Stimulated activated CD8-positive, alpha-beta memory T cell treated with anti-CD3 and anti-CD28 coated beads, Interleukin-7, amount 100 ng/mL, for 48 hours (primary cell): ENCODE data around the gene ASPM.
A peak's percentile ranks its signal among the peaks of the same experiment; 100 is the strongest.

Experiments
- DNase-seq, 2 donors: peaks; one replicate each; pipeline ENCODE4 v3.0.0-alpha.2; 2020; ENCODE audit warnings: low read depth in 1 of 2; ENCODE audit errors: extremely low read depth in 1 of 2

Gene ASPM

GRCh38 chr1:197146101-197147095 lies at the start of gene ASPM:
TSS of gene ASPM (minus strand) at chr1:197146669. CDS start at chr1:197146437, 232 bp downstream.
- DNase-seq = peak; percentile 83 to 93

GRCh38 chr1:197195100-197195499 lies 48.6 kb upstream of the ASPM start:
- DNase-seq = no peak

GRCh38 chr1:197184190-197184589 lies 37.7 kb upstream of the ASPM start:
- no peak for DNase-seq

GRCh38 chr1:197183195-197183748 lies 36.8 kb upstream of the ASPM start:
- no peak for DNase-seq

GRCh38 chr1:197182716-197183115 lies 36.2 kb upstream of the ASPM start:
- DNase-seq = no peak

GRCh38 chr1:197181982-197182381 lies 35.5 kb upstream of the ASPM start:
- no peak for DNase-seq

- DNase-seq = no peak
These were observed 33.9 kb upstream of the ASPM start for GRCh38 chr1:197180252-197180878.

- no peak for DNase-seq
These were observed 32.5 kb upstream of the ASPM start for GRCh38 chr1:197178998-197179397.

- DNase-seq = no peak
These were observed 28.3 kb upstream of the ASPM start for GRCh38 chr1:197174818-197175217.

- no peak for DNase-seq
These were observed 27.4 kb upstream of the ASPM start for GRCh38 chr1:197173571-197174507.

GRCh38 chr1:197171531-197171930 lies 25.1 kb upstream of the ASPM start:
- DNase-seq = no peak

- DNase-seq = no peak
These were observed 24.1 kb upstream of the ASPM start for GRCh38 chr1:197170538-197170937.

- DNase-seq = no peak
These were observed 13.0 kb upstream of the ASPM start for GRCh38 chr1:197159461-197159860.

- no peak for DNase-seq
These were observed 10.2 kb upstream of the ASPM start for GRCh38 chr1:197156692-197157091.

- DNase-seq = no peak
These were observed 6.2 kb upstream of the ASPM start for GRCh38 chr1:197152662-197153061.

GRCh38 chr1:197151185-197151584 lies 4.7 kb upstream of the ASPM start:
- DNase-seq = no peak

GRCh38 chr1:197150336-197151005 lies 4.0 kb upstream of the ASPM start:
- DNase-seq = no peak

GRCh38 chr1:197149340-197149739 lies 2.9 kb upstream of the ASPM start:
- no peak for DNase-seq

- no peak for DNase-seq
These were observed 934 bp downstream of the ASPM start for GRCh38 chr1:197145446-197146024.
